ENCODE measurements around the gene CENPW.

The CENPW gene

GRCh38 chr6:126383203-126383602, 43.3 kb downstream of the CENPW start:
- Histone ChIP-seq H3K9ac (ENCODE audit: insufficient read length, low read depth) (no peak overlapping the region), H3K4me1 (ENCODE audit: insufficient read depth, insufficient read length) (no peaks in the 10 kb centered on the region), H3K36me3 (ENCODE audit: insufficient read depth, insufficient read length, low read length) (no peaks in the 10 kb centered on the region), H3K9me3 (ENCODE audit: insufficient read depth, low read length) (no peaks in the 10 kb centered on the region), H3K27me3 (ENCODE audit: insufficient read depth, insufficient read length) (no peaks in the 10 kb centered on the region), H3K4me3 (ENCODE audit: insufficient read length, low read depth) (no peak overlapping the region)
- no peak for DNase-seq (ENCODE audit: low read depth, low spot score)
- TF ChIP-seq ZNF274 (IDR thresholded peaks at IDR 0.05; ENCODE audit: low read depth, low read length), result no peak
- TF ChIP-seq YY1 (IDR thresholded peaks at IDR 0.05; ENCODE audit: insufficient read depth, insufficient read length), result no peak
- no peak for TF ChIP-seq SUZ12 (IDR thresholded peaks at IDR 0.05; ENCODE audit: extremely low read depth, insufficient read depth, insufficient read length)

GRCh38 chr6:126385536-126385935, 45.6 kb downstream of the CENPW start:
- Histone ChIP-seq H3K9ac (ENCODE audit: insufficient read length, low read depth) (no peak overlapping the region), H3K4me3 (ENCODE audit: insufficient read length, low read depth) (no peak overlapping the region), H3K27me3 (ENCODE audit: insufficient read depth, insufficient read length) (no peaks in the 10 kb centered on the region), H3K4me1 (ENCODE audit: insufficient read depth, insufficient read length) (no peaks in the 10 kb centered on the region), H3K36me3 (ENCODE audit: insufficient read depth, insufficient read length, low read length) (no peaks in the 10 kb centered on the region), H3K9me3 (ENCODE audit: insufficient read depth, low read length) (no peaks in the 10 kb centered on the region)
- TF ChIP-seq YY1 (IDR thresholded peaks at IDR 0.05; ENCODE audit: insufficient read depth, insufficient read length) (no peak), ZNF274 (IDR thresholded peaks at IDR 0.05; ENCODE audit: low read depth, low read length) (no peak), SUZ12 (IDR thresholded peaks at IDR 0.05; ENCODE audit: extremely low read depth, insufficient read depth, insufficient read length) (no peak)
- no peak for DNase-seq (ENCODE audit: low read depth, low spot score)

- no peak for DNase-seq (ENCODE audit: low read depth, low spot score)
- H3K36me3 ChIP-seq (ENCODE audit: insufficient read depth, insufficient read length, low read length), result no peaks in the 10 kb centered on the region
- no peaks in the 10 kb centered on the region for H3K9me3 ChIP-seq (ENCODE audit: insufficient read depth, low read length)
- no peak for TF ChIP-seq ZNF274 (IDR thresholded peaks at IDR 0.05; ENCODE audit: low read depth, low read length)
- no peak for TF ChIP-seq YY1 (IDR thresholded peaks at IDR 0.05; ENCODE audit: insufficient read depth, insufficient read length)
- TF ChIP-seq SUZ12 (IDR thresholded peaks at IDR 0.05; ENCODE audit: extremely low read depth, insufficient read depth, insufficient read length), result no peak
- no peaks in the 10 kb centered on the region for H3K27me3 ChIP-seq (ENCODE audit: insufficient read depth, insufficient read length)
- H3K4me1 ChIP-seq (ENCODE audit: insufficient read depth, insufficient read length), result no peaks in the 10 kb centered on the region
- no peak overlapping the region for H3K9ac ChIP-seq (ENCODE audit: insufficient read length, low read depth)
- no peak overlapping the region for H3K4me3 ChIP-seq (ENCODE audit: insufficient read length, low read depth)
Observed at GRCh38 chr6:126388104-126388598, 48.2 kb downstream of the CENPW start.

GRCh38 chr6:126396131-126396530, 56.2 kb downstream of the CENPW start:
- DNase-seq (ENCODE audit: low read depth, low spot score), result no peak
- Histone ChIP-seq H3K36me3 (ENCODE audit: insufficient read depth, insufficient read length, low read length) (no peaks in the 10 kb centered on the region), H3K9ac (ENCODE audit: insufficient read length, low read depth) (no peak overlapping the region), H3K9me3 (ENCODE audit: insufficient read depth, low read length) (no peaks in the 10 kb centered on the region), H3K4me3 (ENCODE audit: insufficient read length, low read depth) (no peak overlapping the region), H3K27me3 (ENCODE audit: insufficient read depth, insufficient read length) (no peaks in the 10 kb centered on the region), H3K4me1 (ENCODE audit: insufficient read depth, insufficient read length) (no peaks in the 10 kb centered on the region)
- TF ChIP-seq SUZ12 (IDR thresholded peaks at IDR 0.05; ENCODE audit: extremely low read depth, insufficient read depth, insufficient read length), result no peak
- no peak for TF ChIP-seq YY1 (IDR thresholded peaks at IDR 0.05; ENCODE audit: insufficient read depth, insufficient read length)
- TF ChIP-seq ZNF274 (IDR thresholded peaks at IDR 0.05; ENCODE audit: low read depth, low read length), result no peak
